ENCODE measurements around the gene HMCN1.

GRCh38 chr1:186225096-186225495, 490.9 kb downstream of the HMCN1 start:
- no peak for TF ChIP-seq EP300 (IDR thresholded peaks at IDR 0.05)
- TF ChIP-seq, protein P1, sequence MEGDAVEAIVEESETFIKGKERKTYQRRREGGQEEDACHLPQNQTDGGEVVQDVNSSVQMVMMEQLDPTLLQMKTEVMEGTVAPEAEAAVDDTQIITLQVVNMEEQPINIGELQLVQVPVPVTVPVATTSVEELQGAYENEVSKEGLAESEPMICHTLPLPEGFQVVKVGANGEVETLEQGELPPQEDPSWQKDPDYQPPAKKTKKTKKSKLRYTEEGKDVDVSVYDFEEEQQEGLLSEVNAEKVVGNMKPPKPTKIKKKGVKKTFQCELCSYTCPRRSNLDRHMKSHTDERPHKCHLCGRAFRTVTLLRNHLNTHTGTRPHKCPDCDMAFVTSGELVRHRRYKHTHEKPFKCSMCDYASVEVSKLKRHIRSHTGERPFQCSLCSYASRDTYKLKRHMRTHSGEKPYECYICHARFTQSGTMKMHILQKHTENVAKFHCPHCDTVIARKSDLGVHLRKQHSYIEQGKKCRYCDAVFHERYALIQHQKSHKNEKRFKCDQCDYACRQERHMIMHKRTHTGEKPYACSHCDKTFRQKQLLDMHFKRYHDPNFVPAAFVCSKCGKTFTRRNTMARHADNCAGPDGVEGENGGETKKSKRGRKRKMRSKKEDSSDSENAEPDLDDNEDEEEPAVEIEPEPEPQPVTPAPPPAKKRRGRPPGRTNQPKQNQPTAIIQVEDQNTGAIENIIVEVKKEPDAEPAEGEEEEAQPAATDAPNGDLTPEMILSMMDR (IDR thresholded peaks at IDR 0.05) = no peak
- TF ChIP-seq POLR2A (IDR thresholded peaks at IDR 0.05) = no peak
- TF ChIP-seq POLR2AphosphoS5 (IDR thresholded peaks at IDR 0.05) = no peak

Measured in stomach (tissue), 4 donors.